HEK293 (cell line): ENCODE results near the gene OPTN.

Source experiments
- CTCF ChIA-PET: fragments of 350-600 bp; formaldehyde crosslinking; extraction: SDS; loops from one replicate; lab custom pipeline; 2021; ENCODE audit warnings: antibody characterized with exemption; lab: Yijun Ruan, JAX
- POLR2A ChIA-PET: fragments of 300-600 bp; formaldehyde crosslinking; extraction: SDS; loops from one replicate; lab custom pipeline; 2020; ENCODE audit warnings: antibody characterized with exemption, inconsistent platforms; lab: Yijun Ruan, JAX
- H3K27ac ChIP-seq: fragments of 200-500 bp; sonication (Bioruptor generic); 2 replicates; pipeline ENCODE4 v1.5.1; 2014; ENCODE audit warnings: low read depth, low read length, control low read depth, inconsistent platforms; ENCODE audit errors: extremely low read depth
- H3K36me3 ChIP-seq, 2 experiments: fragments of 200-500 bp in 1 of 2; sonication (Bioruptor generic) in 1 of 2; 1 replicate in 1 of 2; 2 replicates in 1 of 2; pipeline ENCODE4 v1.5.1; 2014 to 2017; ENCODE audit warnings: inconsistent platforms in 2 of 2, low read length in 2 of 2; ENCODE audit not compliant: control insufficient read depth in 2 of 2, insufficient read depth in 1 of 2
- H3K4me1 ChIP-seq: fragments of 200-500 bp; sonication (Bioruptor generic); 2 replicates; pipeline ENCODE4 v1.5.1; 2014; ENCODE audit warnings: mild to moderate bottlenecking, low read length, inconsistent platforms; ENCODE audit not compliant: control insufficient read depth, insufficient read depth
- H3K4me3 ChIP-seq: 2 replicates; pipeline ENCODE4 v1.5.1; 2011; ENCODE audit warnings: low read depth, mild to moderate bottlenecking, control low read depth, low read length, moderate library complexity
- H3K9me3 ChIP-seq: fragments of 200-500 bp; sonication (Bioruptor generic); 2 replicates; pipeline ENCODE4 v1.5.1; 2014; ENCODE audit warnings: low read depth, low read length, inconsistent platforms; ENCODE audit not compliant: control insufficient read depth, insufficient read depth
- KLF10 ChIP-seq: fragments of 450-650 bp; IDR thresholded peaks from 2 replicates; pipeline ENCODE4 v1.5.1; 2018; ENCODE audit warnings: missing biosample characterization, mild to moderate bottlenecking, missing genetic modification characterization
- KLF17 ChIP-seq: fragments of 450-650 bp; formaldehyde crosslinking; IDR thresholded peaks from 2 replicates; pipeline ENCODE4 v1.5.1; 2016; ENCODE audit warnings: missing biosample characterization, missing genetic modification characterization
- TSHZ1 ChIP-seq: fragments of 450-650 bp; formaldehyde crosslinking; IDR thresholded peaks from 2 replicates; pipeline ENCODE4 v1.5.1; 2016; ENCODE audit warnings: missing biosample characterization, missing genetic modification characterization, borderline replicate concordance
- WT1 ChIP-seq: fragments of 450-650 bp; formaldehyde crosslinking; IDR thresholded peaks from 2 replicates; pipeline ENCODE4 v1.5.1; 2016; ENCODE audit warnings: missing biosample characterization, missing genetic modification characterization
- ZBTB10 ChIP-seq: fragments of 450-650 bp; formaldehyde crosslinking; IDR thresholded peaks from 2 replicates; pipeline ENCODE4 v1.5.1; 2016; ENCODE audit warnings: missing biosample characterization, missing genetic modification characterization
- ZBTB17 ChIP-seq: fragments of 450-650 bp; formaldehyde crosslinking; IDR thresholded peaks from 2 replicates; pipeline ENCODE4 v1.5.1; 2016; ENCODE audit warnings: missing biosample characterization, missing genetic modification characterization
- ZBTB49 ChIP-seq: fragments of 450-650 bp; formaldehyde crosslinking; IDR thresholded peaks from 2 replicates; pipeline ENCODE4 v1.5.1; 2016; ENCODE audit warnings: missing biosample characterization, missing genetic modification characterization, low read depth
- ZBTB7A ChIP-seq: fragments of 450-650 bp; formaldehyde crosslinking; IDR thresholded peaks from 2 replicates; pipeline ENCODE4 v1.5.1; 2016; ENCODE audit warnings: low read depth, missing biosample characterization, missing genetic modification characterization
- ZFP3 ChIP-seq: fragments of 450-650 bp; formaldehyde crosslinking; IDR thresholded peaks from 2 replicates; pipeline ENCODE4 v1.5.1; 2016; ENCODE audit warnings: low read depth, missing biosample characterization, missing genetic modification characterization
- ZNF146 ChIP-seq: fragments of 450-650 bp; formaldehyde crosslinking; IDR thresholded peaks from 2 replicates; pipeline ENCODE4 v1.5.1; 2016; ENCODE audit warnings: missing biosample characterization, missing genetic modification characterization
- ZNF148 ChIP-seq: fragments of 450-650 bp; formaldehyde crosslinking; IDR thresholded peaks from 2 replicates; pipeline ENCODE4 v1.5.0; 2017; ENCODE audit warnings: missing biosample characterization, missing genetic modification characterization, borderline replicate concordance
- ZNF221 ChIP-seq: fragments of 450-650 bp; formaldehyde crosslinking; IDR thresholded peaks from 2 replicates; pipeline ENCODE4 v1.5.1; 2017; ENCODE audit warnings: missing biosample characterization, missing genetic modification characterization, borderline replicate concordance
- ZNF239 ChIP-seq: fragments of 450-650 bp; formaldehyde crosslinking; IDR thresholded peaks from 2 replicates; pipeline ENCODE4 v1.5.1; 2016; ENCODE audit warnings: missing biosample characterization, missing genetic modification characterization
- ZNF521 ChIP-seq: fragments of 450-650 bp; formaldehyde crosslinking; IDR thresholded peaks from 2 replicates; pipeline ENCODE4 v1.5.1; 2017; ENCODE audit warnings: missing biosample characterization, mild to moderate bottlenecking, missing genetic modification characterization
- ZNF529 ChIP-seq: fragments of 450-650 bp; formaldehyde crosslinking; IDR thresholded peaks from 2 replicates; pipeline ENCODE4 v1.5.1; 2017; ENCODE audit warnings: missing genetic modification characterization, missing biosample characterization; ENCODE audit not compliant: insufficient replicate concordance
- ZNF621 ChIP-seq: fragments of 450-650 bp; formaldehyde crosslinking; IDR thresholded peaks from 2 replicates; pipeline ENCODE4 v1.5.1; 2017; ENCODE audit warnings: missing biosample characterization, missing genetic modification characterization
- ZNF704 ChIP-seq: fragments of 450-650 bp; formaldehyde crosslinking; IDR thresholded peaks from 2 replicates; pipeline ENCODE4 v1.5.1; 2016; ENCODE audit warnings: missing biosample characterization, missing genetic modification characterization
- ZSCAN4 ChIP-seq: fragments of 450-650 bp; formaldehyde crosslinking; IDR thresholded peaks from 2 replicates; pipeline ENCODE4 v1.5.1; 2017; ENCODE audit warnings: missing biosample characterization, missing genetic modification characterization

The OPTN gene

GRCh38 chr10:13103554-13103953 lies 3.6 kb downstream of the OPTN start:
- Histone ChIP-seq H3K9me3 (no peaks in the 10 kb centered on the region), H3K27ac (no peak overlapping the region), H3K36me3 (peaks cover 0 to 8% of the 10 kb centered on the region in 2 experiments; a peak in 1 of 3 replicates), H3K4me3 (no peak overlapping the region), H3K4me1 (peaks cover 4% of the 10 kb centered on the region; the same call in 1 of the 2 replicates)
- TF ChIP-seq ZNF148 (tag by site-specific recombination) (no peak), ZBTB17 (tag by site-specific recombination) (peak; percentile 68), ZBTB49 (no peak), KLF10 (tag by site-specific recombination) (no peak), KLF17 (tag by site-specific recombination) (no peak), ZNF239 (tag by site-specific recombination) (no peak), ZSCAN4 (tag by site-specific recombination) (peak; percentile 62)
- CTCF ChIA-PET, result interaction anchor here (0.6 to 0.7 kb wide), 2 partner anchors 240 to 1035 kb away, joined by 3 to 9 read pairs; partner anchors contain the start of gene DHTKD1
- POLR2A ChIA-PET, result interaction anchor here (0.6 kb wide), 1 partner anchor 1939 kb away, joined by 4 read pairs; no protein-coding TSS in a partner anchor

- ChIA-PET POLR2A (no interaction called here), CTCF (interaction anchor here (0.9 kb wide), 1 partner anchor 48 kb away, joined by 3 read pairs; no protein-coding TSS in a partner anchor)
- peaks cover 3 to 17% of the 10 kb centered on the region in 2 experiments; a peak in 2 of 3 replicates for H3K36me3 ChIP-seq
- H3K4me1 ChIP-seq, result peaks cover 4% of the 10 kb centered on the region; the same call in 1 of the 2 replicates
- no peak overlapping the region for H3K27ac ChIP-seq
- H3K4me3 ChIP-seq, result no peak overlapping the region
- H3K9me3 ChIP-seq, result no peaks in the 10 kb centered on the region
- TF ChIP-seq ZNF621 (tag by site-specific recombination) (no peak), ZNF146 (tag by site-specific recombination) (no peak), ZBTB7A (tag by site-specific recombination) (no peak), ZFP3 (tag by site-specific recombination) (no peak), ZNF704 (tag by site-specific recombination) (no peak), ZNF221 (tag by site-specific recombination) (no peak), ZNF529 (no peak), TSHZ1 (tag by site-specific recombination) (no peak), ZBTB10 (no peak), WT1 (tag by site-specific recombination) (no peak), ZNF521 (tag by site-specific recombination) (no peak)
Measured at GRCh38 chr10:13104697-13105096, 4.7 kb downstream of the OPTN start.
